ENCODE data around the gene CCL16. TPM values are rescaled to one million over a fixed set of nuclear protein-coding genes. Genes with fewer than 3 reads are reported as not detected.

CCL16 gene
- total RNA-seq (0.79 TPM), polyA plus RNA-seq (ENCODE audit: insufficient read depth, low read depth, low replicate concordance) (not detected)
- long read RNA-seq, donor 1: 0 reads
- long read RNA-seq, donor 2: 0 reads
- long read RNA-seq, donor 3: 0 reads
- long read RNA-seq, donor 4: 0 reads
- long read RNA-seq, donor 5: 0 reads
- long read RNA-seq, donor 6: 0 reads
- long read RNA-seq, donor 7: 0 reads
- long read RNA-seq, donor 8: 0 reads
- long read RNA-seq, donor 9: 0 reads
- long read RNA-seq, donor 10: 0 reads

- Histone ChIP-seq H3K36me3 (ENCODE audit: control insufficient read depth in 2 of 3, insufficient read depth in 3 of 3, low read length in 3 of 3) (no peaks in the 10 kb centered on the region), H3K9ac (ENCODE audit: low read length in 3 of 3) (no peak within 1 kb of the TSS), H3K27me3 (ENCODE audit: control insufficient read depth, insufficient read depth, low read length) (no peaks in the 10 kb centered on the region), H3K27ac (ENCODE audit: low read depth in 2 of 2, low read length in 2 of 2) (no peak within 1 kb of the TSS), H3K4me1 (ENCODE audit: control insufficient read depth in 2 of 3, insufficient read depth in 2 of 3, low read depth in 1 of 3, low read length in 3 of 3) (no peaks in the 10 kb centered on the region), H3K9me3 (ENCODE audit: control insufficient read depth in 2 of 3, insufficient read depth in 1 of 3, low read length in 3 of 3) (no peaks in the 10 kb centered on the region), H3K4me3 (ENCODE audit: low read length in 3 of 3) (no peak within 1 kb of the TSS)
- intact Hi-C loops (cut with DNase I): no loop called here
- FAIRE-seq: no peak
- TF ChIP-seq CTCF (IDR thresholded peaks at IDR 0.05; ENCODE audit: borderline replicate concordance, extremely low read depth, insufficient read depth): no peak
- no peak for DNase-seq
Measured at GRCh38 chr17:35981246-35981645, at the start of gene CCL16. Gene CCL16 (minus strand): TSS chr17:35981497. CDS start chr17:35981420, 77 bp downstream.

- DNase-seq (no peak), FAIRE-seq (no peak)
- Histone ChIP-seq H3K9me3 (ENCODE audit: control insufficient read depth in 2 of 3, insufficient read depth in 1 of 3, low read length in 3 of 3) (no peaks in the 10 kb centered on the region), H3K4me1 (ENCODE audit: control insufficient read depth in 2 of 3, insufficient read depth in 2 of 3, low read depth in 1 of 3, low read length in 3 of 3) (no peaks in the 10 kb centered on the region), H3K36me3 (ENCODE audit: control insufficient read depth in 2 of 3, insufficient read depth in 3 of 3, low read length in 3 of 3) (no peaks in the 10 kb centered on the region), H3K9ac (ENCODE audit: low read length in 3 of 3) (no peak overlapping the region), H3K27me3 (ENCODE audit: control insufficient read depth, insufficient read depth, low read length) (no peaks in the 10 kb centered on the region), H3K4me3 (ENCODE audit: low read length in 3 of 3) (no peak overlapping the region), H3K27ac (ENCODE audit: low read depth in 2 of 2, low read length in 2 of 2) (no peak overlapping the region)
- intact Hi-C loops (cut with DNase I): no loop called here
- TF ChIP-seq CTCF (IDR thresholded peaks at IDR 0.05; ENCODE audit: borderline replicate concordance, extremely low read depth, insufficient read depth): no peak
Measured at GRCh38 chr17:36030956-36031355, 49.7 kb upstream of the CCL16 start.

GRCh38 chr17:36027761-36028160 is 46.5 kb upstream of the CCL16 start:
- Histone ChIP-seq H3K27ac (ENCODE audit: low read depth in 2 of 2, low read length in 2 of 2) (no peak overlapping the region), H3K9ac (ENCODE audit: low read length in 3 of 3) (no peak overlapping the region), H3K36me3 (ENCODE audit: control insufficient read depth in 2 of 3, insufficient read depth in 3 of 3, low read length in 3 of 3) (no peaks in the 10 kb centered on the region), H3K27me3 (ENCODE audit: control insufficient read depth, insufficient read depth, low read length) (no peaks in the 10 kb centered on the region), H3K4me1 (ENCODE audit: control insufficient read depth in 2 of 3, insufficient read depth in 2 of 3, low read depth in 1 of 3, low read length in 3 of 3) (no peaks in the 10 kb centered on the region), H3K9me3 (ENCODE audit: control insufficient read depth in 2 of 3, insufficient read depth in 1 of 3, low read length in 3 of 3) (no peaks in the 10 kb centered on the region), H3K4me3 (ENCODE audit: low read length in 3 of 3) (no peak overlapping the region)
- TF ChIP-seq CTCF (IDR thresholded peaks at IDR 0.05; ENCODE audit: borderline replicate concordance, extremely low read depth, insufficient read depth): no peak
- FAIRE-seq (no peak), DNase-seq (no peak)
- intact Hi-C loops (cut with DNase I): no loop called here
